Keratinocyte (primary cell): ENCODE results near the gene BAZ1A. TPM values are rescaled to one million over a fixed set of nuclear protein-coding genes. Genes with fewer than 3 reads are reported as not detected.
A peak's percentile ranks its signal among the peaks of the same experiment; 100 is the strongest.

ENCODE experiments used
- DNase-seq: peaks from one replicate; pipeline ENCODE4 v3.0.0-alpha.2; 2011; ENCODE audit warnings: low read depth, missing footprints, low spot score
- FAIRE-seq: peaks from 2 replicates; lab custom pipeline; 2011; peaks lifted over from hg19 to GRCh38; lab: Jason Lieb, UNC
- H2AFZ ChIP-seq: 2 replicates; pipeline ENCODE4 v1.6.0; 2012; ENCODE audit warnings: low read length, control low read depth, inconsistent platforms; ENCODE audit not compliant: control insufficient read depth
- H3K27ac ChIP-seq: 2 replicates; pipeline ENCODE4 v1.5.1; 2011; ENCODE audit warnings: low read length; ENCODE audit not compliant: control insufficient read depth, insufficient read depth
- H3K27me3 ChIP-seq: 3 replicates; pipeline ENCODE4 v1.6.0; 2011; ENCODE audit warnings: low read length; ENCODE audit not compliant: control insufficient read depth, insufficient read depth; ENCODE audit errors: extremely low read depth
- H3K36me3 ChIP-seq, 2 experiments: 2 replicates in 1 of 2; 3 replicates in 1 of 2; pipeline ENCODE4 v1.5.1; 2011; ENCODE audit warnings: low read length in 2 of 2, mild to moderate bottlenecking in 1 of 2; ENCODE audit not compliant: control insufficient read depth in 2 of 2, insufficient read depth in 2 of 2; ENCODE audit errors: extremely low read depth in 1 of 2
- H3K4me1 ChIP-seq: 3 replicates; pipeline ENCODE4 v1.5.1; 2011; ENCODE audit warnings: low read length; ENCODE audit not compliant: control insufficient read depth, insufficient read depth; ENCODE audit errors: extremely low read depth
- H3K4me2 ChIP-seq: 3 replicates; pipeline ENCODE4 v1.6.0; 2011; ENCODE audit warnings: low read depth, low read length; ENCODE audit not compliant: control insufficient read depth, insufficient read depth; ENCODE audit errors: extremely low read depth
- H3K4me3 ChIP-seq, 3 experiments: fragments of 200-600 bp in 1 of 3; sonication (generic) in 1 of 3; 2 replicates in 2 of 3; 3 replicates in 1 of 3; pipeline ENCODE4 v1.5.1; 2011 to 2016; ENCODE audit warnings: low read length in 3 of 3, mild to moderate bottlenecking in 3 of 3, control low read depth in 2 of 3, inconsistent platforms in 1 of 3, low read depth in 1 of 3, mixed read lengths in 1 of 3, mixed run types in 1 of 3, moderate library complexity in 1 of 3; ENCODE audit not compliant: control insufficient read depth in 2 of 3, insufficient read depth in 2 of 3; ENCODE audit errors: extremely low read depth in 1 of 3
- H3K79me2 ChIP-seq: 2 replicates; pipeline ENCODE4 v1.6.0; 2012; ENCODE audit warnings: low read length; ENCODE audit not compliant: control insufficient read depth, insufficient read depth
- H3K9ac ChIP-seq: 3 replicates; pipeline ENCODE4 v1.6.0; 2011; ENCODE audit warnings: low read length; ENCODE audit not compliant: control insufficient read depth, insufficient read depth; ENCODE audit errors: extremely low read depth
- H3K9me1 ChIP-seq: 3 replicates; pipeline ENCODE4 v1.6.0; 2011; ENCODE audit warnings: low read length; ENCODE audit not compliant: control insufficient read depth, insufficient read depth; ENCODE audit errors: extremely low read depth
- H3K9me3 ChIP-seq: 2 replicates; pipeline ENCODE4 v1.5.1; 2012; ENCODE audit warnings: low read depth, low read length; ENCODE audit not compliant: control insufficient read depth
- H4K20me1 ChIP-seq: 3 replicates; pipeline ENCODE4 v1.6.0; 2011; ENCODE audit warnings: low read length; ENCODE audit not compliant: control insufficient read depth, insufficient read depth; ENCODE audit errors: extremely low read depth
- CTCF ChIP-seq, 3 experiments: IDR thresholded peaks in 1 of 3; conservative IDR thresholded peaks in 1 of 3; optimal IDR thresholded peaks in 1 of 3; 2 replicates in 2 of 3; 3 replicates in 1 of 3; pipeline versions ENCODE3 to v1.5.1; 2011; ENCODE audit warnings: low read length in 3 of 3, mild to moderate bottlenecking in 3 of 3, moderate library complexity in 2 of 3, control low read depth in 1 of 3, inconsistent platforms in 1 of 3; ENCODE audit not compliant: insufficient read depth in 2 of 3; ENCODE audit errors: extremely low read depth in 1 of 3
- EZH2 ChIP-seq: IDR thresholded peaks from one replicate; pipeline ENCODE4 v1.6.1; 2012; ENCODE audit warnings: inconsistent platforms, mild to moderate bottlenecking, low read length, moderate library complexity
- dilution Hi-C: fragments of 300-500 bp; cut with MboI; formaldehyde crosslinking; loops from one replicate; pipeline ENCODE4 v1.7.0; 2020; ENCODE audit warnings: low sequenced_read_pairs; ENCODE audit not compliant: extremely low pct_ligation_motif_present
- polyA plus RNA-seq, 5 experiments: library from polyadenylated mRNA; depleted of rRNA in 3 of 5; stranded (reverse) in 3 of 5; stranded (forward) in 1 of 5; unstranded in 1 of 5; fragments of >200 nt; gene quantifications; 1 replicate in 1 of 5; 2 replicates in 3 of 5; 3 replicates in 1 of 5; pipeline versions ENCODE4 v1.2.1 to v1.2.3, GENCODE V29; 2011 to 2012; ENCODE audit warnings: missing spikeins in 2 of 5, low read depth in 1 of 5, low replicate concordance in 1 of 5

Gene BAZ1A
- polyA plus RNA-seq, 1 donor (not counting 4 experiments of a cell fraction or from before 2014, with no cell fraction given) = 52.0 TPM

GRCh38 chr14:34883954-34884353, 8.8 kb upstream of the BAZ1A start:
- Histone ChIP-seq H3K9me1 (no peaks in the 10 kb centered on the region), H3K4me3 (no peak overlapping the region), H3K27me3 (no peaks in the 10 kb centered on the region), H3K79me2 (no peaks in the 10 kb centered on the region), H3K9ac (no peak overlapping the region), H3K9me3 (no peaks in the 10 kb centered on the region), H4K20me1 (no peaks in the 10 kb centered on the region), H3K27ac (no peak overlapping the region), H2AFZ (no peak overlapping the region), H3K4me2 (no peak overlapping the region), H3K4me1 (no peaks in the 10 kb centered on the region), H3K36me3 (no peaks in the 10 kb centered on the region)
- FAIRE-seq (no peak), DNase-seq (no peak)
- TF ChIP-seq EZH2 (no peak), CTCF (optimal IDR thresholded peaks at IDR 0.05 in 1 of 3, IDR thresholded peaks at IDR 0.05 in 1 of 3, conservative IDR thresholded peaks at IDR 0.05 in 1 of 3; ENCODE audit: extremely low read depth in 1 of 3, insufficient read depth in 2 of 3, low read length in 3 of 3) (no peak)
- dilution Hi-C loops = no loop called here

GRCh38 chr14:34874386-34875030, 652 bp downstream of the BAZ1A start:
- FAIRE-seq (no peak), DNase-seq (no peak)
- peaks cover 0 to 3% of the 10 kb centered on the region in 2 experiments for H3K36me3 ChIP-seq
- no peaks in the 10 kb centered on the region for H3K9me1 ChIP-seq
- H3K27ac ChIP-seq = peak overlapping the region; percentile 98
- H3K27me3 ChIP-seq = no peaks in the 10 kb centered on the region
- H3K9ac ChIP-seq = peak overlapping the region; percentile 98
- no peaks in the 10 kb centered on the region for H3K9me3 ChIP-seq
- peak overlapping the region; percentile 88 to 94 (median 88) for H3K4me3 ChIP-seq
- peaks cover 51% of the 10 kb centered on the region for H3K79me2 ChIP-seq
- dilution Hi-C loops = no loop called here
- peak in 1 of 3 experiments; percentile 17 for TF ChIP-seq CTCF (optimal IDR thresholded peaks at IDR 0.05 in 1 of 3, IDR thresholded peaks at IDR 0.05 in 1 of 3, conservative IDR thresholded peaks at IDR 0.05 in 1 of 3; ENCODE audit: extremely low read depth in 1 of 3, insufficient read depth in 2 of 3, low read length in 3 of 3)
- no peak for TF ChIP-seq EZH2
- H4K20me1 ChIP-seq = peaks cover 7% of the 10 kb centered on the region
- H2AFZ ChIP-seq = peak overlapping the region; percentile 79
- peaks cover 12% of the 10 kb centered on the region for H3K4me1 ChIP-seq
- H3K4me2 ChIP-seq = peak overlapping the region; percentile 97
